Panc1 (cell line): ENCODE measurements around the gene LEMD2.

Experiments
- POLR2AphosphoS5 ChIP-seq: IDR thresholded peaks from 2 replicates; pipeline ENCODE4 v1.6.1; 2012; ENCODE audit warnings: mild to moderate bottlenecking, low read depth, low read length, moderate library complexity
- TF ChIP-seq, protein P1 (sequence below): fragments of 450-650 bp; IDR thresholded peaks from 2 replicates; pipeline ENCODE4 v1.5.1; 2017; ENCODE audit warnings: mild to moderate bottlenecking

DNA sequence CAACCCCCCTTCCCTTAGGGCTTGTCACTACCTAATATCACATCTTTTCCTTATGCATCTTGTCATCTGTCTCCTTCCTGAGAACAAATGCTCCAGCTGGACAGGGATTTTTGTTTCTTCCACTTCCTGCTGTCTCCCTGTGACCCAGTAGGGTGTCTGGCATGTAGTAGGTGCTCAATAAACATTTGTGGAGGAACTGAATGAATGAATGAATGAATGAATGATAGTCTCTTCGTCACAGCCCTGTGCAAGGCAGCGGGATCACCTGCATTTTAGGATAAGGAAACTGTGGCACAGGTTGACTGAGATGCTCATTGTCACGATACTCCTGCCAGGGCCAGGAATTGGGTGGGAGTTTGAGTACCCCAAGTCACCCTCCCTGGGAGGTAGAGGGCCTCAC, 14.2 kb downstream of the LEMD2 start:
- TF ChIP-seq, protein P1, sequence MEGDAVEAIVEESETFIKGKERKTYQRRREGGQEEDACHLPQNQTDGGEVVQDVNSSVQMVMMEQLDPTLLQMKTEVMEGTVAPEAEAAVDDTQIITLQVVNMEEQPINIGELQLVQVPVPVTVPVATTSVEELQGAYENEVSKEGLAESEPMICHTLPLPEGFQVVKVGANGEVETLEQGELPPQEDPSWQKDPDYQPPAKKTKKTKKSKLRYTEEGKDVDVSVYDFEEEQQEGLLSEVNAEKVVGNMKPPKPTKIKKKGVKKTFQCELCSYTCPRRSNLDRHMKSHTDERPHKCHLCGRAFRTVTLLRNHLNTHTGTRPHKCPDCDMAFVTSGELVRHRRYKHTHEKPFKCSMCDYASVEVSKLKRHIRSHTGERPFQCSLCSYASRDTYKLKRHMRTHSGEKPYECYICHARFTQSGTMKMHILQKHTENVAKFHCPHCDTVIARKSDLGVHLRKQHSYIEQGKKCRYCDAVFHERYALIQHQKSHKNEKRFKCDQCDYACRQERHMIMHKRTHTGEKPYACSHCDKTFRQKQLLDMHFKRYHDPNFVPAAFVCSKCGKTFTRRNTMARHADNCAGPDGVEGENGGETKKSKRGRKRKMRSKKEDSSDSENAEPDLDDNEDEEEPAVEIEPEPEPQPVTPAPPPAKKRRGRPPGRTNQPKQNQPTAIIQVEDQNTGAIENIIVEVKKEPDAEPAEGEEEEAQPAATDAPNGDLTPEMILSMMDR, result no peak
- TF ChIP-seq POLR2AphosphoS5, result no peak
